Activated B cell treated with CpG ODN at 0.5 μM for 24 hours (primary cell): ENCODE measurements around the gene NPHP4. TPM values are rescaled to one million over a fixed set of nuclear protein-coding genes. Genes with fewer than 3 reads are reported as not detected.

Source experiments
- ATAC-seq: fragments of 200-7000 bp; cut with Tn5 transposase; one replicate; pipeline ENCODE4 v1.10.0; 2021; ENCODE audit warnings: low read depth, mild to moderate bottlenecking, moderate library complexity
- CTCF ChIA-PET: fragments of 350-600 bp; sonication (Branson Sonifier 250); formaldehyde crosslinking; loops from one replicate; lab custom pipeline; 2021; ENCODE audit warnings: antibody characterized with exemption; lab: Charles Lee
- POLR2A ChIA-PET: fragments of 350-600 bp; sonication (Branson Sonifier 250); formaldehyde crosslinking; loops from one replicate; lab custom pipeline; 2021; ENCODE audit warnings: antibody characterized with exemption; lab: Charles Lee
- DNase-seq: peaks from one replicate; pipeline ENCODE4 v3.0.0; 2022
- H3K27ac Mint-ChIP-seq: one replicate; pipeline ENCODE4 v1.8.0; 2020; ENCODE audit warnings: mixed read lengths
- H3K27me3 Mint-ChIP-seq: one replicate; pipeline ENCODE4 v1.8.0; 2021; ENCODE audit warnings: mixed read lengths
- H3K36me3 Mint-ChIP-seq: one replicate; pipeline ENCODE4 v1.8.0; 2021; ENCODE audit warnings: low read depth, mixed read lengths
- H3K4me1 Mint-ChIP-seq: one replicate; pipeline ENCODE4 v1.8.0; 2021; ENCODE audit warnings: mixed read lengths
- H3K4me3 Mint-ChIP-seq: one replicate; pipeline ENCODE4 v1.8.0; 2020; ENCODE audit warnings: mild to moderate bottlenecking, mixed read lengths
- H3K9me3 Mint-ChIP-seq: one replicate; pipeline ENCODE4 v1.8.0; 2020; ENCODE audit warnings: mixed read lengths
- intact Hi-C: fragments of 100-400 bp; cut with micrococcal nuclease; formaldehyde crosslinking; loops from one replicate; pipeline ENCODE4 v1.15.1; 2024
- total RNA-seq: library from RNA; stranded (reverse); gene quantifications from 2 replicates; pipeline ENCODE4 v1.2.3, GENCODE V29; 2022
- TF ChIP-seq, protein P1 (sequence below): fragments of 200-600 bp; IDR thresholded peaks from one replicate; pipeline ENCODE4 v1.8.0; 2022; ENCODE audit warnings: antibody characterized with exemption, mild to moderate bottlenecking

The NPHP4 gene
- total RNA-seq, 1 donor from 2014 or later, result 8.0 TPM

DNA sequence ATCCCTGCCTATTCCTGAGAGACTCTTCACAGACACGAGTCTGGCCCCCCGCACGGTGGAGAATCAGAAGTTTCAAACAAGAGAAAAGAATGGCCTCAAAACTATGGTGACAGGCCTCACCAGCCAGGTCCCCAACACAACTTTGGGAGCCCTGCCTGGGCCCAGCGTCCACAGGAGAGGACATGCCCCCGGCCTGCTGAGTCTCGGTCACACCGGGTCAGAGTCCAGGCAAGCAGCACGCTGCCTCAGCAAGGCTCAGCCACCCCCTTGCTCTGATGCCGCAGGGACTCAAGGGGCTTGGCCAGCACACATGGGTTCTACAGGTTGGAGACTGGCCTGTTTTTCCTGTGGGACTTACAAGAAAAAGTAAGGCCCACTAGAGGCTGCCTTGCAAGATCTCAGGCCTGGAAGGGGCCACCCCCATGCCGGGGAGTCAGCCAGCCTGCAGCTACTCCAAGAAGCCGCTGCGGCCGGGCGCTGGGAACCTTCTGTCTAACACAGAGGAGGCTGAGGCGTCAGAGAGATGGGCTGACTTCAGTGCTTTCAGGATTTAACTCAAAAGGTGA, 116.8 kb downstream of the NPHP4 start:
- peaks cover 26% of the 10 kb centered on the region for H3K36me3 Mint-ChIP-seq
- peaks cover 11% of the 10 kb centered on the region for H3K9me3 Mint-ChIP-seq
- TF ChIP-seq, protein P1, sequence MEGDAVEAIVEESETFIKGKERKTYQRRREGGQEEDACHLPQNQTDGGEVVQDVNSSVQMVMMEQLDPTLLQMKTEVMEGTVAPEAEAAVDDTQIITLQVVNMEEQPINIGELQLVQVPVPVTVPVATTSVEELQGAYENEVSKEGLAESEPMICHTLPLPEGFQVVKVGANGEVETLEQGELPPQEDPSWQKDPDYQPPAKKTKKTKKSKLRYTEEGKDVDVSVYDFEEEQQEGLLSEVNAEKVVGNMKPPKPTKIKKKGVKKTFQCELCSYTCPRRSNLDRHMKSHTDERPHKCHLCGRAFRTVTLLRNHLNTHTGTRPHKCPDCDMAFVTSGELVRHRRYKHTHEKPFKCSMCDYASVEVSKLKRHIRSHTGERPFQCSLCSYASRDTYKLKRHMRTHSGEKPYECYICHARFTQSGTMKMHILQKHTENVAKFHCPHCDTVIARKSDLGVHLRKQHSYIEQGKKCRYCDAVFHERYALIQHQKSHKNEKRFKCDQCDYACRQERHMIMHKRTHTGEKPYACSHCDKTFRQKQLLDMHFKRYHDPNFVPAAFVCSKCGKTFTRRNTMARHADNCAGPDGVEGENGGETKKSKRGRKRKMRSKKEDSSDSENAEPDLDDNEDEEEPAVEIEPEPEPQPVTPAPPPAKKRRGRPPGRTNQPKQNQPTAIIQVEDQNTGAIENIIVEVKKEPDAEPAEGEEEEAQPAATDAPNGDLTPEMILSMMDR, result no peak
- no peak overlapping the region for H3K4me3 Mint-ChIP-seq
- H3K4me1 Mint-ChIP-seq, result no peaks in the 10 kb centered on the region
- H3K27me3 Mint-ChIP-seq, result no peaks in the 10 kb centered on the region
- no peak for DNase-seq
- intact Hi-C loops, result no loop called here
- no peak for ATAC-seq
- CTCF ChIA-PET, result no interaction called here
- no peak overlapping the region for H3K27ac Mint-ChIP-seq
- POLR2A ChIA-PET, result no interaction called here

DNA sequence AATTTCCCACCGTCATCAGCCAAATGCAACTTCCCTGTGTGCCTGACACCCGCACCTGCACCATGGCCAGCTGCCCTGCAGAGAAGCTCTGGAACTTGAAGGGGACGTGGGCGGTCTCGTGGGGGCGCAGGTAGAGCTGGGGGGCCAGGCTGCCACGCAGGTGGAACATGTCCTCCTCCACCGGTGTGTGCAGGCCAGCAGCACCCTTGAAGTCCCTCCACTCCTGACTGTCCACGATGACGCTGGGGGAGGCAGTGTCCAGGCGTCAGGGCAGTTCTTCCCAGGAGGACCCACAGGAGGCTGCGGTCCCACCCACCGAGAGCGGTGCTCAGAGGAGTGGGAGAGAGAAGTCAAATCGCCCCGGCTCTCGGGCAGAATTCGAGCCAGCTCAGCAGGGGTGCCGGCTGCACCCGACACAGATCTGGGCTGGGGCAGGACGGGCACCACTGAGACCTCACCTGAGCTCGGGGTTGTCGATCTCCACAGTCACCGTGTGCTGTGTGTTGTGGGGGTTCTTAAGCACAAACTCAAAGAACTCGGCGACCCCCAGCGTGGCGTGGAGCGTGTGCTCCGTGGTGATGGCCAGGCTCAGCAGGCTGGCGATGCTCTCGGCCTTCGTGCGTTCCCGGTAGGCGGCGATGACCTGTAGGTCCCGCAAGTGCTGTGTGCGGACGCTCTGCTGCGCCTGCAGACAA, 117.7 kb downstream of the NPHP4 start:
- POLR2A ChIA-PET, result no interaction called here
- peaks cover 19% of the 10 kb centered on the region for H3K36me3 Mint-ChIP-seq
- intact Hi-C loops, result no loop called here
- ATAC-seq (no peak), DNase-seq (no peak)
- CTCF ChIA-PET, result no interaction called here
- peaks cover 5% of the 10 kb centered on the region for H3K9me3 Mint-ChIP-seq
- no peaks in the 10 kb centered on the region for H3K27me3 Mint-ChIP-seq
- TF ChIP-seq, protein P1, result no peak
- no peaks in the 10 kb centered on the region for H3K4me1 Mint-ChIP-seq
- no peak overlapping the region for H3K27ac Mint-ChIP-seq
- H3K4me3 Mint-ChIP-seq, result no peak overlapping the region

DNA sequence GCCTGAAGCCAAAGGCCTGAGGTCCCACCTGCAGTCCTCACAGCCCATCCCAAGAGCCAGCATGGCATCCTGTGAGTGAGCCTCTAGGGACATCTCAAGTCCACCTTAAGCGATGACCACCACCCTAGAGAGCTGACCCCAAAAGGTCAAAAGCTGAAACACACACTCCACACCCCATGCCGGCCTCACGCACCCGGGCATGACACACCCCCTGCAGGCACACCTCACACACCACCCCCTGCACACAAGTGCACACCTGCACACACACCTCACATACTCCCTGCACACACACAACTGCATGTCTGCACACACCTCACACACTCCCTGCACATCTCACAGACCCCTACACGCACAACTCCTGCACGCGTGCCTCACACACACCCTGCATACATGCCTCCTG, 118.7 kb downstream of the NPHP4 start:
- Mint-ChIP-seq H3K27me3 (no peaks in the 10 kb centered on the region), H3K4me3 (no peak overlapping the region), H3K27ac (no peak overlapping the region), H3K9me3 (no peaks in the 10 kb centered on the region), H3K36me3 (peaks cover 11% of the 10 kb centered on the region), H3K4me1 (no peaks in the 10 kb centered on the region)
- DNase-seq (no peak), ATAC-seq (no peak)
- ChIA-PET CTCF (no interaction called here), POLR2A (no interaction called here)
- intact Hi-C loops, result no loop called here
- TF ChIP-seq, protein P1, result no peak

DNA sequence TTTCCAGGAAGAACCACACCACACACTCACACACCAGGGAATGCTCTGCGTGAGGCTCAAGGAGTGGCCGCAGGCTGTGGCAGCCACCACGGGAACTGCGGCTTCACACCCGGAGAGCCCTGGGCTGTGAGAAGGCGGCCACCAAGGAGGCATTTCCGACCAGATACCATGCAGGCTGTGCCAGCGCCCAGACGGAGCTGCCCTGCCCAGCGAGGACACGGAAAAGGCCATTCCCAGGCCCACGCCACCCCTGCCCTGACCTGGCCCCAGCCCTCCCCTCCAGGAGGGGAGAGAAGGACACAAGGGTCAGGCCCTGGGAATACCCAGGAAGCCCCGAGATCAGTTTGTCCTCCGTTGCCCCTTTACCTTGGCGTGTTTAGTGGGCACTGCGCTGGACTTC, 119.3 kb downstream of the NPHP4 start:
- ChIA-PET POLR2A (no interaction called here), CTCF (no interaction called here)
- H3K4me3 Mint-ChIP-seq, result no peak overlapping the region
- TF ChIP-seq, protein P1, result no peak
- no peaks in the 10 kb centered on the region for H3K27me3 Mint-ChIP-seq
- ATAC-seq (no peak), DNase-seq (no peak)
- H3K36me3 Mint-ChIP-seq, result peaks cover 11% of the 10 kb centered on the region
- no peak overlapping the region for H3K27ac Mint-ChIP-seq
- intact Hi-C loops, result no loop called here
- H3K9me3 Mint-ChIP-seq, result no peaks in the 10 kb centered on the region
- H3K4me1 Mint-ChIP-seq, result no peaks in the 10 kb centered on the region

DNA sequence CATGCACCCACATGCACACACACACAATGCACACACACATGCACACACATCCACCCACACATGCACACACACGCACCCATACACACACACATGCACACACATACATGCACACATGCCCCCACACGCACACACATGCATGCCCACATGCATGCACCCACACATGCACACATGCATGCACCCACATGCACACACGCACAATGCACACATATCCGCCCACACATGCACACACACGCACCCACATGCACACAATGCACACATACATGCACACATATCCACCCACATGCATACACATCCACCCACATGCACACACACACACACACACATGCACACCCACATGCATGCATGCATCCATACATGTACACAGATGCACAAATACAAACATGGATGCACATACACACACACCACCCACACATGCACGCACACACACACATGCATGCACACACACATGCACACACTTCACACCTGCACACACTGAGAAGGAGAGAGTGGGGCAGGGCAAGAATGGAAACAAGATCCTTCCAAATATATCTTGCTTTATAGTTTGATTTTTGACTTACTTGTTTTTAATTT, 123.2 kb downstream of the NPHP4 start:
- Mint-ChIP-seq H3K4me1 (no peaks in the 10 kb centered on the region), H3K9me3 (no peaks in the 10 kb centered on the region), H3K27ac (no peak overlapping the region)

More for the DNA sequence above, 123.2 kb downstream of the NPHP4 start:
- ChIA-PET CTCF (no interaction called here), POLR2A (no interaction called here)
- DNase-seq (no peak), ATAC-seq (no peak)
- no peaks in the 10 kb centered on the region for H3K36me3 Mint-ChIP-seq
- H3K4me3 Mint-ChIP-seq, result no peak overlapping the region
- TF ChIP-seq, protein P1, result no peak
- H3K27me3 Mint-ChIP-seq, result no peaks in the 10 kb centered on the region
- intact Hi-C loops, result no loop called here
